Colonic mucosa (tissue), 4 donors: Measurements from ENCODE around the gene ZC3H15. TPM values are rescaled to one million over a fixed set of nuclear protein-coding genes. Genes with fewer than 3 reads are reported as not detected.

ENCODE experiments used
- DNase-seq: peaks from one replicate; pipeline ENCODE4 v3.0.0-alpha.2; 2020
- H3K27ac ChIP-seq: fragments of 200-600 bp; one replicate; pipeline ENCODE4 v1.8.0; 2021
- H3K27me3 ChIP-seq: fragments of 200-600 bp; one replicate; pipeline ENCODE4 v1.8.0; 2021
- H3K36me3 ChIP-seq: fragments of 200-600 bp; one replicate; pipeline ENCODE4 v1.8.0; 2021
- H3K4me1 ChIP-seq: fragments of 200-600 bp; one replicate; pipeline ENCODE4 v1.8.0; 2021; ENCODE audit warnings: mild to moderate bottlenecking
- H3K4me3 ChIP-seq: fragments of 200-600 bp; one replicate; pipeline ENCODE4 v1.8.0; 2021
- H3K9ac ChIP-seq, 2 donors: one replicate each; pipeline ENCODE4 v1.7.0; 2013; ENCODE audit warnings: control low read depth in 2 of 2, low read depth in 2 of 2, low read length in 2 of 2
- H3K9me3 ChIP-seq: fragments of 200-600 bp; one replicate; pipeline ENCODE4 v1.8.0; 2021
- CTCF ChIP-seq: fragments of 200-600 bp; IDR thresholded peaks from one replicate; pipeline ENCODE4 v1.8.0; 2022; ENCODE audit warnings: antibody characterized with exemption, mild to moderate bottlenecking
- intact Hi-C: fragments of 100-400 bp; cut with DNase I; formaldehyde crosslinking; loops from one replicate; pipeline ENCODE4 v1.14.1; 2022
- total RNA-seq, 2 donors: library from RNA; stranded (reverse); fragmentation: NEBNext Ultra II Directional in 1 of 2; extraction: Animal tissue kit (Norgen Biotek cat#: 25700) in 1 of 2; gene quantifications; one replicate each; pipeline ENCODE4 v1.2.1, GENCODE V29; 2021
- donor health status: healthy.
- donor health status: DM: no; HTN: no; CAD: no.
- donor health status: DM: no; HTN: no; CAD: no.

ZC3H15 gene
- total RNA-seq, 2 donors from 2014 or later: 49.6 to 64.2 TPM

GRCh38 chr2:186445506-186445905 is 40.6 kb upstream of the ZC3H15 start:
- intact Hi-C loops: no loop called here

GRCh38 chr2:186455613-186456012 is 30.4 kb upstream of the ZC3H15 start:
- Histone ChIP-seq H3K27ac (no peak overlapping the region), H3K9ac (no peak overlapping the region), H3K27me3 (no peaks in the 10 kb centered on the region), H3K4me3 (no peak overlapping the region), H3K4me1 (no peaks in the 10 kb centered on the region), H3K36me3 (no peaks in the 10 kb centered on the region), H3K9me3 (no peaks in the 10 kb centered on the region)
- no peak for DNase-seq
- no peak for TF ChIP-seq CTCF
- intact Hi-C loops: no loop called here

More at GRCh38 chr2:186445506-186445905, 40.6 kb upstream of the ZC3H15 start:
- Histone ChIP-seq H3K27ac (no peak overlapping the region), H3K36me3 (no peaks in the 10 kb centered on the region), H3K9ac (no peak overlapping the region), H3K27me3 (no peaks in the 10 kb centered on the region), H3K4me1 (no peaks in the 10 kb centered on the region), H3K4me3 (no peak overlapping the region), H3K9me3 (no peaks in the 10 kb centered on the region)
- DNase-seq: no peak
- TF ChIP-seq CTCF: no peak

- DNase-seq: no peak
- H3K4me1 ChIP-seq: no peaks in the 10 kb centered on the region
- H3K27ac ChIP-seq: no peak overlapping the region
- TF ChIP-seq CTCF: no peak
- H3K27me3 ChIP-seq: no peaks in the 10 kb centered on the region
- H3K9ac ChIP-seq: no peak overlapping the region
- intact Hi-C loops: no loop called here
- no peak overlapping the region for H3K4me3 ChIP-seq
- no peaks in the 10 kb centered on the region for H3K36me3 ChIP-seq
- no peaks in the 10 kb centered on the region for H3K9me3 ChIP-seq
Observed at GRCh38 chr2:186456941-186457340, 29.1 kb upstream of the ZC3H15 start.

GRCh38 chr2:186457908-186458307 is 28.2 kb upstream of the ZC3H15 start:
- intact Hi-C loops: no loop called here
- TF ChIP-seq CTCF: no peak
- no peak overlapping the region for H3K27ac ChIP-seq
- H3K36me3 ChIP-seq: no peaks in the 10 kb centered on the region
- H3K27me3 ChIP-seq: no peaks in the 10 kb centered on the region
- H3K9ac ChIP-seq: no peak overlapping the region
- no peaks in the 10 kb centered on the region for H3K9me3 ChIP-seq
- DNase-seq: no peak
- H3K4me3 ChIP-seq: no peak overlapping the region
- H3K4me1 ChIP-seq: no peaks in the 10 kb centered on the region

GRCh38 chr2:186459009-186459408 is 27.1 kb upstream of the ZC3H15 start:
- DNase-seq: no peak

More at GRCh38 chr2:186459009-186459408, 27.1 kb upstream of the ZC3H15 start:
- intact Hi-C loops: no loop called here
- H3K27ac ChIP-seq: no peak overlapping the region
- H3K4me3 ChIP-seq: no peak overlapping the region
- no peaks in the 10 kb centered on the region for H3K36me3 ChIP-seq
- H3K27me3 ChIP-seq: no peaks in the 10 kb centered on the region
- TF ChIP-seq CTCF: peak; percentile 13
- H3K4me1 ChIP-seq: no peaks in the 10 kb centered on the region
- H3K9me3 ChIP-seq: no peaks in the 10 kb centered on the region
- no peak overlapping the region for H3K9ac ChIP-seq
